ENCODE measurements around the gene PCDH9. TPM values are rescaled to one million over a fixed set of nuclear protein-coding genes. Genes with fewer than 3 reads are reported as not detected.

The PCDH9 gene
- total and polyA plus RNA-seq, 10 of the 15 experiments (the other 5 are each of a cell fraction or from before 2014, with no cell fraction given), result 0.02 to 2.3 (median 0.05) TPM; not detected in 1

DNA sequence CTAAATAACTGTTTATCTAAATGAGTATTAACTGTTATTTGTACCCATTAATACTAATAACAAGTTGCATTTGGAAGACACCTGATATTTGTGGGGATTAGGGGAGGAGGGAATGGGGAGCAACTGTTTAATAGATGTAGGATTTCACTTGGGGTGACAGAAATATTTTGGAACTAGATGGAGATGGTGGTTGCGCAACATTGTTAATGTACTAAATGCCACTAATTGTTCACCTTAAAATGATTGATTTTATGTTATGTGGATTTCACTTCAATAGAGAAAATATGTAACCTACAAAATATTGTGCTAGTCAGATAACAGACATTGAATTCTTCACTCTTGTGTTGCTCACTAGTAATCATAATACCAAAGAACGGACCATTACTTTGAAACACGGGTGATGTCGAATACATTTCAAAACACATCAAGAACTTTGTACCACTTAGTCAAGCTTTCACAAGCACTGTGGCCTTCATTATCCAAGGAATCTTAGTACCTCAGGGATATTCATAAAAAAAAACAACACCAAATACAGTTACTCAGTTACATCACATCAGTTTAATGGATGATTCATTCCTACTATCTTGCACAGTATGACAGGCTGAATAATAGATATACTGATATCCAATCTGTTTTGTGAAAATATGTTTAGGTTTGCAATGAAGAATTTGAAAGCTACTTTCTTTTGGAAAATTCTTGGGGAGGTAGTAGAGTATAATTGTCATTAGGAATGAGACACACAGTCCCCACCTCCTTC lies 721.8 kb downstream of the PCDH9 start:
- 52% methylated on average over 4 of the region's 4 CpGs for WGBS (ENCODE audit: insufficient coverage, insufficient replicate concordance, low lambda C conversion rate, missing lambda C conversion rate)
- RAD21 ChIA-PET (ENCODE audit: unreplicated experiment), result no interaction called here

DNA sequence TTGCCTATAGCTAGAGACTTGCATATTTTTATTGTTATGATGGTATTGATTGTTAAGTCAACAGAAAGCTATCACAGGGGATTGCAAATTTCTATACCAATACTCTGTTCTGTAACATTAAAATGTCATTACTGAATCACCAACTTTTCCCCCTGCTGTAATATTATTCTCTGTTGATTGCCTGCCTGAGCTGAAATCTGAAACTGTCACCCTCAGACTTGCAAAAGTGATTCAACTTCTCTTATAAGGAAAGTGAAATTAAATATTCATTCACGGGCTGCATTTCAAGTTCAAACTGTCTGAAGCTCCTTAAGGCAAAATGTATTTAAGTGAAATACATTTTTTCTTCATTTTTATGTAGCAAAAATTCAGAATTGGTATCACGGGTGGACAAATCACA lies 723.2 kb downstream of the PCDH9 start:
- 10% methylated on average over 2 of the region's 2 CpGs for WGBS (ENCODE audit: insufficient coverage, insufficient replicate concordance, low lambda C conversion rate, missing lambda C conversion rate)
- Histone ChIP-seq H2AFZ (ENCODE audit: control insufficient read depth, low read depth, low read length) (no peak overlapping the region), H3K9ac (ENCODE audit: control insufficient read depth, insufficient read depth, low read length) (no peak overlapping the region), H3K4me3 (no peak overlapping the region), H3K27me3 (replicated peaks in 1 of 2; ENCODE audit: control insufficient read depth in 2 of 2, insufficient read depth in 2 of 2, low read length in 1 of 2) (no peaks in the 10 kb centered on the region), H3K27ac (ENCODE audit: control insufficient read depth, insufficient read depth) (no peak overlapping the region), H3K4me2 (ENCODE audit: control insufficient read depth, insufficient read depth) (no peak overlapping the region), H3K9me3 (replicated peaks; ENCODE audit: control insufficient read depth, insufficient read depth, low read length) (no peaks in the 10 kb centered on the region), H3K36me3 (ENCODE audit: control insufficient read depth in 2 of 2, insufficient read depth in 2 of 2, low read length in 1 of 2) (no peaks in the 10 kb centered on the region), H4K20me1 (ENCODE audit: control insufficient read depth, insufficient read depth) (no peaks in the 10 kb centered on the region), H3K79me2 (ENCODE audit: control insufficient read depth, insufficient read depth, low read length) (no peaks in the 10 kb centered on the region), H3K4me1 (ENCODE audit: control insufficient read depth, insufficient read depth, low read length) (no peaks in the 10 kb centered on the region)
- no peak for FAIRE-seq
- SMC1A ChIA-PET (ENCODE audit: uncharacterized antibody, unreplicated experiment), result no interaction called here
- RAD21 ChIA-PET (ENCODE audit: unreplicated experiment), result no interaction called here
- POLR2A ChIA-PET, result no interaction called here
- peak; percentile 86 for ATAC-seq
- TF ChIP-seq ASH2L (IDR thresholded peaks at IDR 0.05; ENCODE audit: borderline replicate concordance, low read depth), result no peak
- TF ChIP-seq BMI1 (IDR thresholded peaks at IDR 0.05; ENCODE audit: borderline replicate concordance), result no peak
- TF ChIP-seq, protein P1, sequence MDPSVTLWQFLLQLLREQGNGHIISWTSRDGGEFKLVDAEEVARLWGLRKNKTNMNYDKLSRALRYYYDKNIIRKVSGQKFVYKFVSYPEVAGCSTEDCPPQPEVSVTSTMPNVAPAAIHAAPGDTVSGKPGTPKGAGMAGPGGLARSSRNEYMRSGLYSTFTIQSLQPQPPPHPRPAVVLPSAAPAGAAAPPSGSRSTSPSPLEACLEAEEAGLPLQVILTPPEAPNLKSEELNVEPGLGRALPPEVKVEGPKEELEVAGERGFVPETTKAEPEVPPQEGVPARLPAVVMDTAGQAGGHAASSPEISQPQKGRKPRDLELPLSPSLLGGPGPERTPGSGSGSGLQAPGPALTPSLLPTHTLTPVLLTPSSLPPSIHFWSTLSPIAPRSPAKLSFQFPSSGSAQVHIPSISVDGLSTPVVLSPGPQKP (IDR thresholded peaks at IDR 0.05; ENCODE audit: low read depth, low read length), result no peak
- TF ChIP-seq, protein P2, sequence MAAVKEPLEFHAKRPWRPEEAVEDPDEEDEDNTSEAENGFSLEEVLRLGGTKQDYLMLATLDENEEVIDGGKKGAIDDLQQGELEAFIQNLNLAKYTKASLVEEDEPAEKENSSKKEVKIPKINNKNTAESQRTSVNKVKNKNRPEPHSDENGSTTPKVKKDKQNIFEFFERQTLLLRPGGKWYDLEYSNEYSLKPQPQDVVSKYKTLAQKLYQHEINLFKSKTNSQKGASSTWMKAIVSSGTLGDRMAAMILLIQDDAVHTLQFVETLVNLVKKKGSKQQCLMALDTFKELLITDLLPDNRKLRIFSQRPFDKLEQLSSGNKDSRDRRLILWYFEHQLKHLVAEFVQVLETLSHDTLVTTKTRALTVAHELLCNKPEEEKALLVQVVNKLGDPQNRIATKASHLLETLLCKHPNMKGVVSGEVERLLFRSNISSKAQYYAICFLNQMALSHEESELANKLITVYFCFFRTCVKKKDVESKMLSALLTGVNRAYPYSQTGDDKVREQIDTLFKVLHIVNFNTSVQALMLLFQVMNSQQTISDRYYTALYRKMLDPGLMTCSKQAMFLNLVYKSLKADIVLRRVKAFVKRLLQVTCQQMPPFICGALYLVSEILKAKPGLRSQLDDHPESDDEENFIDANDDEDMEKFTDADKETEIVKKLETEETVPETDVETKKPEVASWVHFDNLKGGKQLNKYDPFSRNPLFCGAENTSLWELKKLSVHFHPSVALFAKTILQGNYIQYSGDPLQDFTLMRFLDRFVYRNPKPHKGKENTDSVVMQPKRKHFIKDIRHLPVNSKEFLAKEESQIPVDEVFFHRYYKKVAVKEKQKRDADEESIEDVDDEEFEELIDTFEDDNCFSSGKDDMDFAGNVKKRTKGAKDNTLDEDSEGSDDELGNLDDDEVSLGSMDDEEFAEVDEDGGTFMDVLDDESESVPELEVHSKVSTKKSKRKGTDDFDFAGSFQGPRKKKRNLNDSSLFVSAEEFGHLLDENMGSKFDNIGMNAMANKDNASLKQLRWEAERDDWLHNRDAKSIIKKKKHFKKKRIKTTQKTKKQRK (IDR thresholded peaks at IDR 0.05; ENCODE audit: low read depth, low read length), result no peak
- peak; percentile 79; the same call in 1 of the 2 replicates for TF ChIP-seq ZNF24 (IDR thresholded peaks at IDR 0.05)
- no peak for TF ChIP-seq YY1 (IDR thresholded peaks at IDR 0.05; ENCODE audit: low read depth, low read length)
- TF ChIP-seq DPF2 (IDR thresholded peaks at IDR 0.05), result 0 out of 2 replicates have a peak, but pooled peaks have one; percentile 14
- in situ Hi-C loops (cut with MboI) (no loop called here), intact Hi-C loops (cut with micrococcal nuclease; ENCODE audit: unreplicated experiment) (no loop called here)
- BruUV-seq (replicated peaks), result no TSS peak
- no peak for DNase-seq (ENCODE audit: low read depth, low spot score)
- CTCF ChIA-PET, result interaction anchor here (0.6 to 0.8 kb wide), 2 partner anchors 18 to 1215 kb away, joined by 3 to 5 read pairs; no protein-coding TSS in a partner anchor

More for the DNA sequence above, 721.8 kb downstream of the PCDH9 start:
- Histone ChIP-seq H4K20me1 (ENCODE audit: control insufficient read depth, insufficient read depth) (no peaks in the 10 kb centered on the region), H3K4me3 (no peak overlapping the region), H3K4me1 (ENCODE audit: control insufficient read depth, insufficient read depth, low read length) (no peaks in the 10 kb centered on the region), H3K79me2 (ENCODE audit: control insufficient read depth, insufficient read depth, low read length) (no peaks in the 10 kb centered on the region), H3K4me2 (ENCODE audit: control insufficient read depth, insufficient read depth) (no peak overlapping the region), H3K27me3 (replicated peaks in 1 of 2; ENCODE audit: control insufficient read depth in 2 of 2, insufficient read depth in 2 of 2, low read length in 1 of 2) (no peaks in the 10 kb centered on the region), H2AFZ (ENCODE audit: control insufficient read depth, low read depth, low read length) (no peak overlapping the region), H3K27ac (ENCODE audit: control insufficient read depth, insufficient read depth) (no peak overlapping the region), H3K36me3 (ENCODE audit: control insufficient read depth in 2 of 2, insufficient read depth in 2 of 2, low read length in 1 of 2) (no peaks in the 10 kb centered on the region), H3K9ac (ENCODE audit: control insufficient read depth, insufficient read depth, low read length) (no peak overlapping the region), H3K9me3 (replicated peaks; ENCODE audit: control insufficient read depth, insufficient read depth, low read length) (no peaks in the 10 kb centered on the region)
- BruUV-seq (replicated peaks), result no TSS peak
- no peak for ATAC-seq
- FAIRE-seq, result no peak
- SMC1A ChIA-PET (ENCODE audit: uncharacterized antibody, unreplicated experiment), result no interaction called here
- TF ChIP-seq, protein P3, sequence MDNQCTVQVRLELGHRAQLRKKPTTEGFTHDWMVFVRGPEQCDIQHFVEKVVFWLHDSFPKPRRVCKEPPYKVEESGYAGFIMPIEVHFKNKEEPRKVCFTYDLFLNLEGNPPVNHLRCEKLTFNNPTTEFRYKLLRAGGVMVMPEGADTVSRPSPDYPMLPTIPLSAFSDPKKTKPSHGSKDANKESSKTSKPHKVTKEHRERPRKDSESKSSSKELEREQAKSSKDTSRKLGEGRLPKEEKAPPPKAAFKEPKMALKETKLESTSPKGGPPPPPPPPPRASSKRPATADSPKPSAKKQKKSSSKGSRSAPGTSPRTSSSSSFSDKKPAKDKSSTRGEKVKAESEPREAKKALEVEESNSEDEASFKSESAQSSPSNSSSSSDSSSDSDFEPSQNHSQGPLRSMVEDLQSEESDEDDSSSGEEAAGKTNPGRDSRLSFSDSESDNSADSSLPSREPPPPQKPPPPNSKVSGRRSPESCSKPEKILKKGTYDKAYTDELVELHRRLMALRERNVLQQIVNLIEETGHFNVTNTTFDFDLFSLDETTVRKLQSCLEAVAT (IDR thresholded peaks at IDR 0.05), result no peak
- TF ChIP-seq YY1 (IDR thresholded peaks at IDR 0.05; ENCODE audit: low read depth, low read length) (no peak), NFYA (IDR thresholded peaks at IDR 0.05; ENCODE audit: borderline replicate concordance, low read depth, low read length) (no peak), SUZ12 (IDR thresholded peaks at IDR 0.05; ENCODE audit: unreplicated experiment) (no peak), NFYB (IDR thresholded peaks at IDR 0.05; ENCODE audit: insufficient read depth, low read depth, low read length) (no peak)
- CTCF ChIA-PET, result no interaction called here
- intact Hi-C loops (cut with micrococcal nuclease; ENCODE audit: unreplicated experiment) (no loop called here), in situ Hi-C loops (cut with MboI) (no loop called here)
- POLR2A ChIA-PET, result no interaction called here
- no peak for DNase-seq (ENCODE audit: low read depth, low spot score)
